OCI-LY3 (cell line): ENCODE measurements around the gene PTPN3.

Source experiments
- EZH2phosphoT487 ChIP-seq: fragments of 200-600 bp; shearing (Covaris generic); IDR thresholded peaks from 2 replicates; pipeline ENCODE4 v1.6.1; 2018; ENCODE audit warnings: antibody characterized with exemption, mixed run types, low read depth
- TF ChIP-seq, protein P1 (sequence below): fragments of 200-600, 300-600 bp; sonication (generic); IDR thresholded peaks from 2 replicates; pipeline ENCODE4 v1.5.1; 2014; ENCODE audit warnings: antibody characterized with exemption, low read length, low read depth

- TF ChIP-seq, protein P1, sequence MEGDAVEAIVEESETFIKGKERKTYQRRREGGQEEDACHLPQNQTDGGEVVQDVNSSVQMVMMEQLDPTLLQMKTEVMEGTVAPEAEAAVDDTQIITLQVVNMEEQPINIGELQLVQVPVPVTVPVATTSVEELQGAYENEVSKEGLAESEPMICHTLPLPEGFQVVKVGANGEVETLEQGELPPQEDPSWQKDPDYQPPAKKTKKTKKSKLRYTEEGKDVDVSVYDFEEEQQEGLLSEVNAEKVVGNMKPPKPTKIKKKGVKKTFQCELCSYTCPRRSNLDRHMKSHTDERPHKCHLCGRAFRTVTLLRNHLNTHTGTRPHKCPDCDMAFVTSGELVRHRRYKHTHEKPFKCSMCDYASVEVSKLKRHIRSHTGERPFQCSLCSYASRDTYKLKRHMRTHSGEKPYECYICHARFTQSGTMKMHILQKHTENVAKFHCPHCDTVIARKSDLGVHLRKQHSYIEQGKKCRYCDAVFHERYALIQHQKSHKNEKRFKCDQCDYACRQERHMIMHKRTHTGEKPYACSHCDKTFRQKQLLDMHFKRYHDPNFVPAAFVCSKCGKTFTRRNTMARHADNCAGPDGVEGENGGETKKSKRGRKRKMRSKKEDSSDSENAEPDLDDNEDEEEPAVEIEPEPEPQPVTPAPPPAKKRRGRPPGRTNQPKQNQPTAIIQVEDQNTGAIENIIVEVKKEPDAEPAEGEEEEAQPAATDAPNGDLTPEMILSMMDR, result no peak
- no peak for TF ChIP-seq EZH2phosphoT487
Measured at GRCh38 chr9:109466623-109467590, 31.2 kb downstream of the PTPN3 start.
